Activated naive CD4-positive, alpha-beta T cell treated with anti-CD3 and anti-CD28 coated beads, Interleukin-2, amount 50 U/mL, for 24 hours (primary cell): Measurements from ENCODE around the gene PAPOLB.

ENCODE experiments used
- H3K27ac Mint-ChIP-seq: one replicate; pipeline ENCODE4 v1.8.0; 2021; ENCODE audit warnings: mild to moderate bottlenecking, mixed read lengths
- H3K27me3 Mint-ChIP-seq: one replicate; pipeline ENCODE4 v1.8.0; 2021; ENCODE audit warnings: mixed read lengths
- H3K36me3 Mint-ChIP-seq: one replicate; pipeline ENCODE4 v1.8.0; 2021; ENCODE audit warnings: mixed read lengths
- H3K4me1 Mint-ChIP-seq: one replicate; pipeline ENCODE4 v1.8.0; 2021; ENCODE audit warnings: mixed read lengths
- H3K4me3 Mint-ChIP-seq: one replicate; pipeline ENCODE4 v1.8.0; 2021; ENCODE audit warnings: mild to moderate bottlenecking, mixed read lengths
- H3K9me3 Mint-ChIP-seq: one replicate; pipeline ENCODE4 v1.8.0; 2021; ENCODE audit warnings: mixed read lengths

PAPOLB gene

GRCh38 chr7:4837803-4838625, 23.8 kb downstream of the PAPOLB start:
- no peak overlapping the region for H3K27ac Mint-ChIP-seq
- H3K4me3 Mint-ChIP-seq, result no peak overlapping the region
- H3K36me3 Mint-ChIP-seq, result no peaks in the 10 kb centered on the region
- H3K9me3 Mint-ChIP-seq, result no peaks in the 10 kb centered on the region
- no peaks in the 10 kb centered on the region for H3K4me1 Mint-ChIP-seq
- no peaks in the 10 kb centered on the region for H3K27me3 Mint-ChIP-seq

DNA sequence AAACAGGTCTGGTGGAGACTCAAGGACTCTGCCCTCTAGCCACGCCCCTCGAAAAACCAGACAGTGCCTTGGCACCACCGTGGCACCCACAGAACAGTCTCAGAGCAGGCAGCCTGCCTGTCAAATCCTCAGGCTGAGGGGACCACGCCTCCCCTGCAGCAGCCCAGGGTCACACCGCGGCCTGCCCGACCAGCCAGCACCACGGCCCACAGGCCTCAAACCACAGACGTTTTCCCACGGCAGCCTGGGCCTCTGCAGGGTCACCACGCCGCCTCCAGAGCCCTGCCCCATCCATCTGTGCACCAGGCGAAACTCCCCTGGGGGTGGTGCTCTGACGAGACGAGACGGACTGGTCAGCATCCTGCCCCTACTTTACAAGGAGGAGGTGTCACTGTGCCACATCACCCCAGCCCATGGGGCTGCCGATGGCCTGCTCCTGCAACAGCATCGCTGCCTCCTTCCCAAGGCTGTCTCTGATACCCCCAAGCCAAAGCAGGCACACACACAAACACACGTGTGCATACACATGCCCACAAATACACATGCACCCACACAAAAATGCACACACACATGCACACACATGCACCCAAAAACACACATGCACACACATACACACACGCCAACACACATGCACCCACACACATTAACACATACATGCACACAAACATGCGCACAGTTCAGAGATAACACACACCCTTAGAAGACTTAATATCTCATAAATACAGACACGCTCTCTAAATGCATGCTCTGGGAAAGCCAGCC, 24.6 kb downstream of the PAPOLB start:
- Mint-ChIP-seq H3K4me1 (no peaks in the 10 kb centered on the region), H3K9me3 (no peaks in the 10 kb centered on the region), H3K36me3 (no peaks in the 10 kb centered on the region), H3K27ac (no peak overlapping the region), H3K4me3 (no peak overlapping the region), H3K27me3 (no peaks in the 10 kb centered on the region)

DNA sequence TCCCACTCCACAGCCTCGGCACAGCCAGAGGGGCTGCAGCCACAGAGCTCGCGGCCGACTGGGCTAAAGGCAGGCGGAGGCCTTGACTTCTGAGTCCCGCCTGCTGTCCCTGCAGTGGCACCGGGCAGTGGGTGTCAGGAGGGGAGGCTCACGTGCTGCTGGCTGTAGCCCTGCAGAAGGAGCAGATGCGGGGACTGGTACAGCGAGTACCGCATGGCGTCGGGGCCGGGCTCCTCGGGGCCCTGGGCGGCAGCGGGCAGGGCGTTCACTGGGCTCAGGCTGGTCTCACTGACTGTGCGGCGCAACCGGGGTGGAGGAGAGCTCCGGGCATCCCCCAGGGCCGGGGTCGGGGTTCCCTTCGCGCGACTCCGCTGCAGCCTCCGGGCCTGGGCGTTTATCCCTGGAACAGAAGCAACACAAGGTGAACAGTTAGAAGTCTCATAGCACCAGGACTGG, 25.6 kb downstream of the PAPOLB start:
- no peaks in the 10 kb centered on the region for H3K4me1 Mint-ChIP-seq
- H3K36me3 Mint-ChIP-seq, result no peaks in the 10 kb centered on the region
- no peak overlapping the region for H3K27ac Mint-ChIP-seq
- H3K4me3 Mint-ChIP-seq, result no peak overlapping the region
- H3K9me3 Mint-ChIP-seq, result no peaks in the 10 kb centered on the region
- H3K27me3 Mint-ChIP-seq, result no peaks in the 10 kb centered on the region

DNA sequence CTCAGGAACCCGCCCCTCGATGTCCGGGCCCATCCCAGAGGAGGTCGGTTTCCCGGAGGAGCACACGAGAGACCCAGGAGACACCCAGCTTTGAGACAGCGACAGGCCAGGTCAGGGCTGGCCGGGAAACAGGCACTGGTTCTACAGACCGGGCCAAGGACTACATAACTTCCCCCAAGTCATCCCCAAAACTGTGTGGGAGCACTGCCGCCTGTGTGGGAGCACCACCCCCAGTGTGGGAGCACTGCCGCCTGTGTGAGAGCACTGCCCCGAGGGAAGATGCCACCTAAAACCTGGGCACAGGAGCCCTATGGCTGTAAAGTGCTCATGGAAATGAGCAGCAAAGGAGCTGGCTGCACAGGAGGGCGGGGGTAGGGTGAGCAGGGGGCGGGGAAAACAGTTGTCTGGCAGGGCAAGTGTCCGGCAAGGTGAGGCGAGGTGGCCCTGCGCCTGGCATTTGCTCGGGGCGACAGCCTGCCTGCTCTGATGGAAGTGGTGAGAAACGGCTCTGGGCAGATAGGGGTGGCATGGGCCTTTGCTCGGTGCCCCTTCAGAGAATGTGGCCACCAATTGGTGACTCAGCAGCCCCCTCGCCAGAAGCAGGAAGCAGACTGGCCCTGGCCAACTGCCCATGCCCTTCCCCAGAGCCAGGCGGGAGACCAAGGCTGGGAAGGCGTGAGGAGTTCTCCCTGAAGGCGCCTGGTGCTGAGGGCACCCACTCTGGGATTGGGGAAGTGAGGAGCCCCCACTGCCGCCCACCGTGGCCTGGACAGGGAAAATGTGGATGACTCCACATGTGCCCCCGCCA, 26.2 kb downstream of the PAPOLB start:
- H3K36me3 Mint-ChIP-seq, result no peaks in the 10 kb centered on the region
- H3K27ac Mint-ChIP-seq, result no peak overlapping the region
- H3K9me3 Mint-ChIP-seq, result no peaks in the 10 kb centered on the region
- H3K4me3 Mint-ChIP-seq, result no peak overlapping the region
- no peaks in the 10 kb centered on the region for H3K27me3 Mint-ChIP-seq
- no peaks in the 10 kb centered on the region for H3K4me1 Mint-ChIP-seq

- Mint-ChIP-seq H3K4me1 (peaks cover 3% of the 10 kb centered on the region), H3K9me3 (no peaks in the 10 kb centered on the region), H3K4me3 (no peak overlapping the region), H3K27ac (no peak overlapping the region), H3K36me3 (no peaks in the 10 kb centered on the region), H3K27me3 (no peaks in the 10 kb centered on the region)
Measured at GRCh38 chr7:4834601-4835397, 27.0 kb downstream of the PAPOLB start.

GRCh38 chr7:4833691-4834600, 27.9 kb downstream of the PAPOLB start:
- H3K36me3 Mint-ChIP-seq, result no peaks in the 10 kb centered on the region
- no peaks in the 10 kb centered on the region for H3K27me3 Mint-ChIP-seq
- H3K9me3 Mint-ChIP-seq, result no peaks in the 10 kb centered on the region
- H3K27ac Mint-ChIP-seq, result no peak overlapping the region
- peaks cover 3% of the 10 kb centered on the region for H3K4me1 Mint-ChIP-seq
- no peak overlapping the region for H3K4me3 Mint-ChIP-seq

DNA sequence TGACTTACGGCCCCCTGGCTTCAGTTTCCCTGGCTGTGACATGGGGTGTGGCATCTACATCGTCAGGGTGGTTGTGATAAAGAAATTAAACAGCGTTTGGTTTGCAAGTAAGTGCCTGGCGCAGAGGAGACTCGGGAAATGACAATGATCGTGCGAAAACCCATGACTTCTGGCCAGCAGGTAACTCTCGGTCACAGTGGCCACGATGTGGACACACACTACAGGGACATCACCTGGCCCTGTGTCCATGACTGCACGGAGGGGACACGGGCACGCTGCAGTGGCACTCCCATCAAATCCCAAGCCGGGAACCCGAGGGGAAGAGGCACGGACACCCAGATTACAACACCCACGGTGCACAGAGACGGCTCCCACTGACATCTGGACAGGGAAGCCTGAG, 28.7 kb downstream of the PAPOLB start:
- peaks cover 3% of the 10 kb centered on the region for H3K4me1 Mint-ChIP-seq
- H3K36me3 Mint-ChIP-seq, result no peaks in the 10 kb centered on the region
- H3K27me3 Mint-ChIP-seq, result no peaks in the 10 kb centered on the region
- H3K27ac Mint-ChIP-seq, result no peak overlapping the region
- H3K4me3 Mint-ChIP-seq, result no peak overlapping the region
- no peaks in the 10 kb centered on the region for H3K9me3 Mint-ChIP-seq

GRCh38 chr7:4832711-4833110, 29.1 kb downstream of the PAPOLB start:
- Mint-ChIP-seq H3K9me3 (no peaks in the 10 kb centered on the region), H3K27ac (no peak overlapping the region), H3K36me3 (no peaks in the 10 kb centered on the region), H3K4me3 (no peak overlapping the region), H3K4me1 (peaks cover 3% of the 10 kb centered on the region), H3K27me3 (no peaks in the 10 kb centered on the region)

DNA sequence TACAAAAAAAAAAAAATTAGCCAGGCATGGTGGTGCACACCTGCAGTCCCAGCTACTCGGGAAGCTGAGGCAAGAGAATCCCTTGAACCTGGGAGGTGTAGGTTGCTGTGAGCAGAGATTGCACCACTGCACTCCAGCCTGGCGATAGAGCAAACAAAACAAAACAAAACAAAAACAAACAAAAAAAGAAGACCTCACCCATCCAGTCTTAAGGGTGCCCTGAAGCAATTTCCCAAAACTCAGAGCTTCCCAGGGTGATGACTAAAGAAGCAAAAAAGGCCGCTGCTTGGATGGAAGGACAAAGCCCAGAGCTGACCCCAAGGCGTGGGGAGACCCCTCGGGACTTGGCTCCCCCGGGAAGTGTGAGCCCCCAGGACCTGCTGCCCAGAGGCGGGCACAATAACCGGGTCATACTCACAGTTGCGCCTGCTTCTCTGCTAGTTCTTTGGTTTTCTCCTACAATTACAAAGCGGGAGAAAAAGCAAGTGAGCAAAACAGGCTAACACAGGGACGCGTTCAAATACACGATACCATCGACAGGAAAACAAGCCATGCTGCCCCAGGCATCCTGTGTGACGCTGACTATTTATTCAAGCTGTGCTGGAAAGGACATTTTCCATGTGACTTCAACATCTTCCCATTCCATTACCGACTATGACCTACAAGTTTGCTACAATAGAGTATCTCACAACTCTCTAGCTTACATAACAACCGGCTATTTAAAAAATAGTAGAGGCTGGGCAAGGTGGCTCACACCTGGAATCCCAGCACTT, 29.9 kb downstream of the PAPOLB start:
- no peak overlapping the region for H3K4me3 Mint-ChIP-seq
- H3K27me3 Mint-ChIP-seq, result no peaks in the 10 kb centered on the region
- peaks cover 3% of the 10 kb centered on the region for H3K4me1 Mint-ChIP-seq
- no peaks in the 10 kb centered on the region for H3K36me3 Mint-ChIP-seq
- no peak overlapping the region for H3K27ac Mint-ChIP-seq
- H3K9me3 Mint-ChIP-seq, result no peaks in the 10 kb centered on the region

DNA sequence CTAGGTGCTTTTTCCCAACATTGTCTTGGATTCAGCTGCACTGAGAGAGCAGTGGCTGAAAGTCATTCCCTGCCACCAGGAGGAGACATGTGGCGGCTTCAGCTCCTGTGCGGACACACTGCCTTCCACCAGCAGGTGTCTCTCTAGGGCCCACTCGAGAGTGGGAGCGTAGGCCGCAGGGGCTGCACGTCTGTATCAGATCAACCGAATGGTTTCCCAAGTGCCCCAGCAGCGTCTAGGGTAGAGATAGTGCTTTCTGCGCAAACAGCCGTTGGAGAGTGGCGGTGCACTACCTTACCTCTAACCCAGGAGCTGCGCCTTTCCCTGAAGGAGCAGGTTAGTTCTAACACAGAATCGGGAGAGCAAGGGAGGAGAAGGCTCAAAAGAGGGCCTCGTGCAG, 31.7 kb downstream of the PAPOLB start:
- H3K9me3 Mint-ChIP-seq, result no peaks in the 10 kb centered on the region
- H3K27ac Mint-ChIP-seq, result no peak overlapping the region
- no peaks in the 10 kb centered on the region for H3K27me3 Mint-ChIP-seq
- peaks cover 3% of the 10 kb centered on the region for H3K4me1 Mint-ChIP-seq
- no peaks in the 10 kb centered on the region for H3K36me3 Mint-ChIP-seq
- no peak overlapping the region for H3K4me3 Mint-ChIP-seq

GRCh38 chr7:4828720-4829383, 33.0 kb downstream of the PAPOLB start:
- Mint-ChIP-seq H3K36me3 (no peaks in the 10 kb centered on the region), H3K27ac (no peak overlapping the region), H3K9me3 (no peaks in the 10 kb centered on the region), H3K4me3 (no peak overlapping the region), H3K27me3 (no peaks in the 10 kb centered on the region), H3K4me1 (peaks cover 3% of the 10 kb centered on the region)

GRCh38 chr7:4825081-4825480, 36.7 kb downstream of the PAPOLB start:
- Mint-ChIP-seq H3K27me3 (no peaks in the 10 kb centered on the region), H3K36me3 (no peaks in the 10 kb centered on the region), H3K4me1 (peaks cover under 1% of the 10 kb centered on the region), H3K4me3 (no peak overlapping the region), H3K9me3 (no peaks in the 10 kb centered on the region), H3K27ac (no peak overlapping the region)

- Mint-ChIP-seq H3K27ac (peak overlapping the region; percentile 35), H3K4me3 (no peak overlapping the region), H3K27me3 (peaks cover 2% of the 10 kb centered on the region)
Measured at GRCh38 chr7:4824120-4824775, 37.6 kb downstream of the PAPOLB start.

More at GRCh38 chr7:4824120-4824775, 37.6 kb downstream of the PAPOLB start:
- H3K36me3 Mint-ChIP-seq, result no peaks in the 10 kb centered on the region
- H3K4me1 Mint-ChIP-seq, result no peaks in the 10 kb centered on the region
- H3K9me3 Mint-ChIP-seq, result no peaks in the 10 kb centered on the region
